KOPT-K1 (cell line): ENCODE data around the gene FGFR2.
"Not testable (repeated sequence)": the region's sequence is repeated elsewhere in the genome, so short reads cannot be mapped to it uniquely, and the experiment has no call there.

ENCODE experiments used
- H3K27ac ChIP-seq: fragments of 200-600 bp; sonication (generic); 2 replicates; pipeline ENCODE4 v1.5.1; 2016; ENCODE audit warnings: antibody characterized with exemption, mild to moderate bottlenecking, low read depth, low read length; ENCODE audit not compliant: poor library complexity, severe bottlenecking
- H3K36me3 ChIP-seq: fragments of 200-600 bp; sonication (generic); 2 replicates; pipeline ENCODE4 v1.5.1; 2017; ENCODE audit warnings: antibody characterized with exemption, mild to moderate bottlenecking, low read length, moderate library complexity; ENCODE audit not compliant: insufficient read depth
- H3K9me3 ChIP-seq: fragments of 200-600 bp; sonication (generic); 2 replicates; pipeline ENCODE4 v1.5.1; 2017; ENCODE audit warnings: antibody characterized with exemption, low read length, mild to moderate bottlenecking; ENCODE audit not compliant: insufficient read depth, poor library complexity, severe bottlenecking

FGFR2 gene

GRCh38 chr10:121556918-121557573 lies 41.2 kb downstream of the FGFR2 start:
- no peaks in the 10 kb centered on the region for H3K9me3 ChIP-seq
- no peak overlapping the region for H3K27ac ChIP-seq
- no peaks in the 10 kb centered on the region for H3K36me3 ChIP-seq

- Histone ChIP-seq H3K36me3 (no peaks in the 10 kb centered on the region), H3K9me3 (no peaks in the 10 kb centered on the region), H3K27ac (no peak overlapping the region)
Observed at GRCh38 chr10:121556455-121556854, 41.8 kb downstream of the FGFR2 start.

DNA sequence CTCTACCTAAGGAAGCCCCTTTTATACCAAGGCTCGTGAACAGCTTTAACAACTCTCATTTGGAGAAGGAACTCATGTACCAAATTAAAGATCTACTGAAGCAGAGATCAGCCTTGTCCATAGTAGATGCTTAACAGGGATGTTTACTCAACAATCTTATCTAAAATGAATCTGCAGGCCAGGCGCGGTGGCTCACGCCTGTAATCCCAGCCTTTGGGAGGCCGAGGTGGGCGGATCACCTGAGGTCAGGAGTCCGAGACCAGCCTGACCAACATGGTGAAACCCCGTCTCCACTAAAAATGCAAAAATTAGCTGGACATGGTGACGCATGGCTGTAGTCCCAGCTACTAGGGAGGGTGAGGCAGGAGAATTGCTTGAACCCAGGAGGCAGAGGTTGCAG lies 43.3 kb downstream of the FGFR2 start:
- H3K27ac ChIP-seq, H3K9me3 ChIP-seq: not testable (repeated sequence)

GRCh38 chr10:121553511-121554264 lies 44.6 kb downstream of the FGFR2 start:
- H3K36me3 ChIP-seq: no peaks in the 10 kb centered on the region
- peaks cover 5% of the 10 kb centered on the region for H3K9me3 ChIP-seq
- no peak overlapping the region for H3K27ac ChIP-seq

More for the DNA sequence above, 43.3 kb downstream of the FGFR2 start:
- not testable (repeated sequence) for H3K36me3 ChIP-seq

DNA sequence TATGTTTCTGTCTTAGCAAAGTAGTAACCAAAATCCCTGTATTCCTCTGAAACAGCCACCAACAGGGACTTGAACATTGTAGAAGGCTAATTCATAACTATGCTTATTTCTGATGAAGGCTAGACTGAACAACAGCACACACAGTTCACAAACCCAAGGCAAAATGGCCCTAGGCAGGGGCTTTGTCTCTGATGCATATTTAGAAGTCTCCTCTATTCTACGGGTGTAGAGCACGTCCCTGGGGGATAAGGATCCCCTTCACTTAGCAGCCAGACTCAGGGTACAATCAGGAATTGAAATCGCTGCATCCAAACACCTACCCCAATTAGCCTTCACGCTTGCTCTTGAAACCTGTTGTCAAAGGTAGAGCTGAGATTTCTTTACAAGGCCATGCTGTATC lies 45.5 kb downstream of the FGFR2 start:
- peaks cover 5% of the 10 kb centered on the region for H3K9me3 ChIP-seq
- no peak overlapping the region for H3K27ac ChIP-seq
- H3K36me3 ChIP-seq: no peaks in the 10 kb centered on the region

GRCh38 chr10:121551210-121551885 lies 46.9 kb downstream of the FGFR2 start:
- no peak overlapping the region for H3K27ac ChIP-seq
- H3K9me3 ChIP-seq: peaks cover 5% of the 10 kb centered on the region
- H3K36me3 ChIP-seq: no peaks in the 10 kb centered on the region

DNA sequence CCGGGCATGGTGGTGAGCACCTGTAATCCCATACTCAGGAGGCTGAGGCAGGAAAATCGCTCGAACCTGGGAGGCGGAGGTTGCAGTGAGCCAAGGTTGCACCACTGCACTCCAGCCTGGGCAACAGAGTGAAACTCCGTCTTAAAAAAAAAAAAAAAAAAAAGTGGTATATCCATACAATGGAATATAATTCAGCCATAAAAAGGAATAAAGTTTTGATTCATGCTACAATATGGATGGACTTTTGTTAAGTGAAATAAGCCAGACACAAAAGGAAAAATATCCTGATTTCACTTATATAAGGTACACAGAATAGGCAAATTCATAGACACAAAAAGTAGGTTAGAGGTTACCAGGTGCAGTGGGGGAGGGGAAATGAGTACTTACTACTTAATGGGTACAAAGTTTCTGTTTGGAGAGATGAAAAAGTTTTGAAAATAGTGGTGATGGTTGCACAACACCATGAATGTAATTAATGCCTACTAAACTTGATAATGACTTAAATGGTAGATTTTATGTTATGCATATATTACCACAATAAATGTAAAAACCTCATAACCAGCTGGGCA lies 53.9 kb downstream of the FGFR2 start:
- H3K9me3 ChIP-seq: no peaks in the 10 kb centered on the region
- H3K27ac ChIP-seq: no peak overlapping the region
- H3K36me3 ChIP-seq: no peaks in the 10 kb centered on the region

DNA sequence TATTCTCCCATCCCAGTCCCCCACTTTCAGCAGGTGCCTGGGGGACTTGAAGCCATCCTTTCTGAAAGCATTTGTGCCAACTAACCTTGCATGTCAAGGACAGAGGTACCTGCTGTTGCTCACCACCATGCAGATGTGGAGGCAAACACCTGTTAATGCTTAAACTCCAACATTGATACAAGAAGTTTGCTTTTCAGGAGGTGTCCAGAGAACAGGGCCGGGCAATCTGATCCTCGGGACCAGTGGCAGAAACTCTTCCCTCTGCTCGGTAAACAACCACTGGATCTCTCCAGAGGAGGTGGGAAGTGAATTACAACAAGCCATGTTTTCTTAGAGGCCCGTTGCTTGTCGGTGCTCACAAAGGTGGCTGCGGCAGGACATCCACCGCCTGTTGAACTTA lies 54.7 kb downstream of the FGFR2 start:
- no peaks in the 10 kb centered on the region for H3K36me3 ChIP-seq
- no peaks in the 10 kb centered on the region for H3K9me3 ChIP-seq
- H3K27ac ChIP-seq: no peak overlapping the region

- no peak overlapping the region for H3K27ac ChIP-seq
- H3K36me3 ChIP-seq: no peaks in the 10 kb centered on the region
- no peaks in the 10 kb centered on the region for H3K9me3 ChIP-seq
Observed at GRCh38 chr10:121541450-121542120, 56.7 kb downstream of the FGFR2 start.

DNA sequence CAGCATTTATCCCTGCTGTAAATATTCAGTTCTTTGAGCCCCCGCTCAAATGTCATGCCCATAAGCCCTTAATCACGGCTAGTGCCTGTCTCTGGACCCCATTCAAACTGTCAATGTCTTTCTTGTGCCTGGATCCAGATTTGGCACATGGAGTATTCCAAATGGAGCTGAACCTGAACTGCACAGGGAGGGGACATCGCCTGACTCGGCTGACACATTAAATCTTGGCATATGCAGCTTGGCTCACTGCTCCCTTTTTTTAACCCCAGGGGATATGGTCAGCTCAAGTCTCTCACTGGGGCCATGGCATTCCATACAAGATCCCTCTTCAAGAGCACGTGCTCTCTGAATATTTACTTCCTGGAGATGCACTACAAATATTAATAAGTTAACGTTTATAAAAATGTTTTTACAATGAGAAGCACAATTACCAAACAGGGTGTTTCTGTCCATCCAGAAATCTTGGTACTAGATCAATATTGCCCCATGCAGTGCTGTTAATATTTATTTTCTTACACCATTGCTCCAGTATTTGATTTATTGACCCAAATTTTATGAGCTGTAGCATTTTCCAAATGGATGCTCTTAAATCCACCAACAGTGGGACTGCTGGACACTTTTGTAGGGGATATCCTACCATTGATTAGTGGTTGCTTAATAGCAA lies 57.4 kb downstream of the FGFR2 start:
- H3K9me3 ChIP-seq: no peaks in the 10 kb centered on the region
- no peak overlapping the region for H3K27ac ChIP-seq
- no peaks in the 10 kb centered on the region for H3K36me3 ChIP-seq

- H3K36me3 ChIP-seq: no peaks in the 10 kb centered on the region
- no peaks in the 10 kb centered on the region for H3K9me3 ChIP-seq
- no peak overlapping the region for H3K27ac ChIP-seq
Observed at GRCh38 chr10:121539786-121540185, 58.5 kb downstream of the FGFR2 start.

DNA sequence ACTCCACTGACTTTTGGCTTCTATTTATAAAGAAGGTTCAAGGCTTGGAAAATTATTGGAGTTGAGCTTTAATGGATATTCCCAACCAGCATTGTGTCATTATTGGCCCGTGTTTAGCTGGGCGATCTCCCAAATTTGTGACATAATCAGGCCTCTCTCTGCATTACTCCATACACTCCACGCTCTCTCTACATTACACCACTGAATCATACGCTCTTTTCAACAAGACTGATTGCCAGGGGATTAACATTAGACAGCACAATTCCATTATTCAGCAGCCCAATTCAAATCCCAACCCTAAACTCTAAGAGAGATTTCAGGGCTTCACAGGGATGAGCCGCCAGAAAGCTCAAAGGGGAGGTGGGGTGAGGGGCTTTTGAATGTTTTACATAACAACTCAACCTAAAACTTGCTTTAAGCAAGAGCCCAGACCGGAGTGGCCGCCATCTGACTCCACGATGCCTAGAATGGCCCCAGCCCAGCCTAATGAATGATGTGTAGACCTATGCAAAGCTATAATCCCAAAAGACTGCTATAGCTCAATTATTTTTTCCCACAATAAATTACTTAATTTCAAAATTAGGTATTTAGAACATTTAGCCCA lies 61.8 kb downstream of the FGFR2 start:
- H3K9me3 ChIP-seq: no peaks in the 10 kb centered on the region
- no peak overlapping the region for H3K27ac ChIP-seq
- H3K36me3 ChIP-seq: no peaks in the 10 kb centered on the region

DNA sequence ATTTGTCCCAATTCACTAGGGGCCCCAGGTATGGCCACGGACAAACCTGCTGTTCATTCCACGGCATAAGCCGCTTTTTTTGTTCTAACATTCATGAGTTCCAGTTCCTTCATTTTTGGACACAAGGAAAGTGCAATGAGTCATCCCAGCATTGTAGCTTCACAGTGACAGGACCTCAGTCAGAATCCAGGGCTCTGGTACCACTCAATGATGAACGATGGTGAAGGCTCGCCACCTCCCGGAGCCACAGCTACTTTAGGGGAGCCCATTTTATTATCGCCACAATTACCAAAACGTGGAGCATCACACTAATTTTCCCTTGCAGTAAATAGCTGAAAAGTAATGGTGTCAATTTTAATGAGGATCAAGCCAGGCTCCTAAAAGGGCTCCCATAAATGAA lies 62.9 kb downstream of the FGFR2 start:
- H3K36me3 ChIP-seq: no peaks in the 10 kb centered on the region
- H3K9me3 ChIP-seq: no peaks in the 10 kb centered on the region

GRCh38 chr10:121532292-121532864 lies 65.9 kb downstream of the FGFR2 start:
- no peaks in the 10 kb centered on the region for H3K9me3 ChIP-seq
- no peaks in the 10 kb centered on the region for H3K36me3 ChIP-seq
- no peak overlapping the region for H3K27ac ChIP-seq

More for the DNA sequence above, 62.9 kb downstream of the FGFR2 start:
- H3K27ac ChIP-seq: no peak overlapping the region
